OCI-LY1 (cell line): ENCODE data around the gene PPP1R9A.

ENCODE experiments used
- EZH2 ChIP-seq: fragments of 200-600 bp; sonication (generic), shearing (Covaris generic); IDR thresholded peaks from 2 replicates; pipeline ENCODE4 v1.8.0; 2017; ENCODE audit warnings: borderline replicate concordance, mixed run types, mild to moderate bottlenecking, antibody characterized with exemption, low read length, moderate library complexity, mixed read lengths
- TF ChIP-seq, protein P1 (sequence below): fragments of 200-600 bp; sonication (generic), shearing (Covaris generic); IDR thresholded peaks from 2 replicates; pipeline ENCODE4 v1.5.1; 2017; ENCODE audit warnings: mild to moderate bottlenecking, antibody characterized with exemption, low read length, moderate library complexity, mixed read lengths

DNA sequence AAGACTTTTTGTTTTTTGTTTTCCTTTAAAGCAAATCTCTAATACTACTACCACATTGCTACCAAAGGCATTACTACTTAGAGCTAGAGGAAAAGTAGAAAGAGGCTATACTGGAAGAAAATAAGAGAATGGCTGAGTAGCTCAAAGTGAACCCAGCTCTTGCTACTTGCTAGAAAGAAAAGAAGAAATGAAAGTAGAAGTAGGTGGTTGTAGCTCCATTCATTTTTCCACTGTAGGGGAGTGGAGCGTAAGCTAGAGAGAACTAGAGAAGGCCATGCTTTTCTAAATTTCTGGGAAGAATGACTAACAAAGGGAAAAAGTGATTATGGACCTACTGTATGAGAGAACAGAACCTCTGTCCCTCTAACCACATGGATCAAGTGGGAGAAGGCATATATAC lies 232.5 kb downstream of the PPP1R9A start:
- TF ChIP-seq EZH2, result no peak
- TF ChIP-seq, protein P1, sequence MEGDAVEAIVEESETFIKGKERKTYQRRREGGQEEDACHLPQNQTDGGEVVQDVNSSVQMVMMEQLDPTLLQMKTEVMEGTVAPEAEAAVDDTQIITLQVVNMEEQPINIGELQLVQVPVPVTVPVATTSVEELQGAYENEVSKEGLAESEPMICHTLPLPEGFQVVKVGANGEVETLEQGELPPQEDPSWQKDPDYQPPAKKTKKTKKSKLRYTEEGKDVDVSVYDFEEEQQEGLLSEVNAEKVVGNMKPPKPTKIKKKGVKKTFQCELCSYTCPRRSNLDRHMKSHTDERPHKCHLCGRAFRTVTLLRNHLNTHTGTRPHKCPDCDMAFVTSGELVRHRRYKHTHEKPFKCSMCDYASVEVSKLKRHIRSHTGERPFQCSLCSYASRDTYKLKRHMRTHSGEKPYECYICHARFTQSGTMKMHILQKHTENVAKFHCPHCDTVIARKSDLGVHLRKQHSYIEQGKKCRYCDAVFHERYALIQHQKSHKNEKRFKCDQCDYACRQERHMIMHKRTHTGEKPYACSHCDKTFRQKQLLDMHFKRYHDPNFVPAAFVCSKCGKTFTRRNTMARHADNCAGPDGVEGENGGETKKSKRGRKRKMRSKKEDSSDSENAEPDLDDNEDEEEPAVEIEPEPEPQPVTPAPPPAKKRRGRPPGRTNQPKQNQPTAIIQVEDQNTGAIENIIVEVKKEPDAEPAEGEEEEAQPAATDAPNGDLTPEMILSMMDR, result no peak
